PC-9 (cell line): ENCODE results near the gene CFAP61. TPM values are rescaled to one million over a fixed set of nuclear protein-coding genes. Genes with fewer than 3 reads are reported as not detected.

Source experiments
- BruUV-seq: library from RNA; stranded (reverse); fragments of 400-500 nt; replicated peaks from 2 replicates; lab custom pipeline; 2021; lab: Mats Ljungman, UMichigan
- CTCF ChIA-PET: fragments of 300-600 bp; sonication (Branson Sonifier 250); formaldehyde crosslinking; loops from one replicate; lab custom pipeline; 2022; ENCODE audit warnings: antibody characterized with exemption; lab: Charles Lee
- POLR2A ChIA-PET: fragments of 300-600 bp; sonication (Branson Sonifier 250); formaldehyde crosslinking; loops from one replicate; lab custom pipeline; 2022; ENCODE audit warnings: antibody characterized with exemption; ENCODE audit not compliant: unreplicated experiment; lab: Charles Lee
- DNase-seq, 2 experiments: peaks; one replicate each; pipeline versions ENCODE4 v3.0.0 to v3.0.0-alpha.2; 2015 to 2022; ENCODE audit warnings: mixed read lengths in 1 of 2
- H2AFZ ChIP-seq: fragments of 200-600 bp; sonication (generic); 2 replicates; pipeline ENCODE4 v1.8.1; 2017; ENCODE audit warnings: antibody characterized with exemption
- H3F3A ChIP-seq: fragments of 200-600 bp; sonication (generic); 2 replicates; pipeline ENCODE4 v1.8.1; 2017; ENCODE audit warnings: antibody characterized with exemption, mild to moderate bottlenecking, low read depth; ENCODE audit not compliant: insufficient read depth
- H3K27ac ChIP-seq: fragments of 200-600 bp; sonication (generic); 2 replicates; pipeline ENCODE4 v1.6.1; 2016; ENCODE audit warnings: mixed run types
- H3K27me3 ChIP-seq: fragments of 200-600 bp; sonication (generic); 2 replicates; pipeline ENCODE4 v1.6.1; 2016; ENCODE audit warnings: low read depth, mixed run types; ENCODE audit not compliant: insufficient read depth
- H3K36me3 ChIP-seq: fragments of 200-600 bp; sonication (generic); 2 replicates; pipeline ENCODE4 v1.6.1; 2016; ENCODE audit warnings: low read depth, mixed run types
- H3K4me1 ChIP-seq: fragments of 200-600 bp; sonication (generic); replicated peaks from 2 replicates; pipeline ENCODE4 v1.6.1; 2016; ENCODE audit warnings: mixed run types; ENCODE audit not compliant: insufficient read depth
- H3K4me2 ChIP-seq: fragments of 200-600 bp; sonication (generic); 2 replicates; pipeline ENCODE4 v1.6.1; 2017; ENCODE audit warnings: mixed run types
- H3K4me3 ChIP-seq: fragments of 200-600 bp; sonication (generic); 2 replicates; pipeline ENCODE4 v1.6.1; 2016; ENCODE audit warnings: mixed run types
- H3K79me2 ChIP-seq: fragments of 200-600 bp; sonication (generic); 2 replicates; pipeline ENCODE4 v1.6.1; 2017; ENCODE audit warnings: low read depth, mixed run types
- H3K9me2 ChIP-seq: fragments of 200-600 bp; sonication (generic); 2 replicates; pipeline ENCODE4 v1.8.1; 2017; ENCODE audit warnings: mild to moderate bottlenecking; ENCODE audit not compliant: insufficient read depth
- H3K9me3 ChIP-seq: fragments of 200-600 bp; sonication (generic); 2 replicates; pipeline ENCODE4 v1.8.1; 2016; ENCODE audit warnings: low read depth; ENCODE audit not compliant: insufficient read depth
- H4K20me1 ChIP-seq: fragments of 200-600 bp; sonication (generic); 2 replicates; pipeline ENCODE4 v1.8.1; 2017; ENCODE audit not compliant: insufficient read depth
- CTCF ChIP-seq: fragments of 200-600 bp; sonication (generic); conservative IDR thresholded peaks from 2 replicates; pipeline ENCODE4 v1.6.1; 2017; ENCODE audit warnings: mixed run types, antibody characterized with exemption, mild to moderate bottlenecking, moderate library complexity
- EZH2 ChIP-seq: fragments of 200-600 bp; sonication (generic); IDR thresholded peaks from 2 replicates; pipeline ENCODE4 v1.8.0; 2017; ENCODE audit warnings: antibody characterized with exemption, low read depth
- intact Hi-C: fragments of 100-400 bp; cut with micrococcal nuclease; formaldehyde crosslinking; loops from one replicate; pipeline ENCODE4 v1.10.0; 2022; ENCODE audit not compliant: unreplicated experiment
- total RNA-seq: library from RNA; stranded (reverse); gene quantifications from 2 replicates; pipeline ENCODE4 v1.2.3, GENCODE V29; 2021

The CFAP61 gene
- total RNA-seq, 1 experiment from 2014 or later, result 2.6 TPM

- no peaks in the 10 kb centered on the region for H3K4me1 ChIP-seq
- no peak overlapping the region for H2AFZ ChIP-seq
- ChIA-PET CTCF (no interaction called here), POLR2A (no interaction called here)
- no peak for DNase-seq
- H3K27me3 ChIP-seq, result peaks cover 65% of the 10 kb centered on the region
- H3K9me3 ChIP-seq, result no peaks in the 10 kb centered on the region
- H3K36me3 ChIP-seq, result no peaks in the 10 kb centered on the region
- no peaks in the 10 kb centered on the region for H3F3A ChIP-seq
- intact Hi-C loops, result no loop called here
- no peak overlapping the region for H3K27ac ChIP-seq
- no peak overlapping the region for H3K4me3 ChIP-seq
- 0 out of 2 replicates have a peak, but pooled peaks cover 3% of the 10 kb centered on the region for H4K20me1 ChIP-seq
- no TSS peak for BruUV-seq
- H3K9me2 ChIP-seq, result no peaks in the 10 kb centered on the region
- TF ChIP-seq CTCF (no peak), EZH2 (no peak)
- no peak overlapping the region for H3K4me2 ChIP-seq
- no peaks in the 10 kb centered on the region for H3K79me2 ChIP-seq
Observed at GRCh38 chr20:20205862-20206236, 153.5 kb downstream of the CFAP61 start.

- Histone ChIP-seq H3K27me3 (peaks cover 63% of the 10 kb centered on the region), H3K79me2 (no peaks in the 10 kb centered on the region), H2AFZ (no peak overlapping the region), H3K9me3 (no peaks in the 10 kb centered on the region), H3F3A (no peaks in the 10 kb centered on the region), H3K4me1 (no peaks in the 10 kb centered on the region), H3K4me2 (no peak overlapping the region), H3K9me2 (no peaks in the 10 kb centered on the region), H3K27ac (no peak overlapping the region), H4K20me1 (0 out of 2 replicates have a peak, but pooled peaks cover 3% of the 10 kb centered on the region), H3K4me3 (no peak overlapping the region), H3K36me3 (no peaks in the 10 kb centered on the region)
- TF ChIP-seq CTCF, result no peak
- TF ChIP-seq EZH2, result no peak
- ChIA-PET POLR2A (no interaction called here), CTCF (interaction anchor here (0.6 kb wide), 1 partner anchor 1298 kb away, joined by 3 read pairs; no protein-coding TSS in a partner anchor)
- DNase-seq, result no peak
- no TSS peak for BruUV-seq
- intact Hi-C loops, result no loop called here
Observed at GRCh38 chr20:20206788-20207187, 154.5 kb downstream of the CFAP61 start.

DNA sequence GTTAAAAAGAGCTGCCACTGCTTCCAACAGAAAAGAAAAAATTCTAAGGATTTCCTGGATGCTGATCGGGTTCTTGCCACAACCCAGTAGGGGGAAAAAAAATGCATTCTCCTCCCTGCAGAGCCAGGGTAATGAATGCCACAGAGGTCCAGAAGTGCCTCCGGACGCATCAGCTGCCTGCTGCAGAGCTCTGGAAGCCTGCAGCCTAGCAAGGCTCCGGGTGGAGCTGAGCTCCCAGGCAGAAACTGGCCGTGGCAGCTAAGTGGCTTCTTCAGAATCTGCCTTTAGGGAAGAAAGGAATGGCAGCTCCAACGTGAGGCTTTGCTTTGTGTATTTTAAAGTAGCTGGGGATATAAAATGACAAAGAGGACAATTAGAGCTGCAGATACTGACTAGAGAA lies 155.0 kb downstream of the CFAP61 start:
- no peaks in the 10 kb centered on the region for H3F3A ChIP-seq
- DNase-seq, result no peak
- no peaks in the 10 kb centered on the region for H3K4me1 ChIP-seq
- no peak overlapping the region for H3K27ac ChIP-seq
- H4K20me1 ChIP-seq, result 0 out of 2 replicates have a peak, but pooled peaks cover 3% of the 10 kb centered on the region
- TF ChIP-seq CTCF (no peak), EZH2 (no peak)
- no peaks in the 10 kb centered on the region for H3K36me3 ChIP-seq
- H3K9me2 ChIP-seq, result no peaks in the 10 kb centered on the region
- no peak overlapping the region for H2AFZ ChIP-seq
- H3K9me3 ChIP-seq, result no peaks in the 10 kb centered on the region
- ChIA-PET POLR2A (no interaction called here), CTCF (interaction anchor here (0.6 kb wide), 1 partner anchor 1297 kb away, joined by 3 read pairs; no protein-coding TSS in a partner anchor)
- intact Hi-C loops, result no loop called here
- H3K4me3 ChIP-seq, result no peak overlapping the region
- no TSS peak for BruUV-seq
- no peak overlapping the region for H3K4me2 ChIP-seq
- H3K79me2 ChIP-seq, result no peaks in the 10 kb centered on the region
- H3K27me3 ChIP-seq, result peaks cover 66% of the 10 kb centered on the region
